GM12878 (cell line): Measurements from ENCODE around the gene GPR173. TPM values are rescaled to one million over a fixed set of nuclear protein-coding genes. Genes with fewer than 3 reads are reported as not detected.

Experiments
- ATAC-seq: fragments of 200-7000 bp; cut with Tn5 transposase; 3 replicates; pipeline ENCODE4 v1.9.1; 2020; ENCODE audit warnings: mild to moderate bottlenecking, moderate library complexity
- BruUV-seq: library from RNA; stranded (reverse); fragments of 400-500 nt; replicated peaks from 2 replicates; lab custom pipeline; 2021; lab: Mats Ljungman, UMichigan
- CTCF ChIA-PET: fragments of 300-600 bp; sonication (Branson Sonifier 250); formaldehyde crosslinking; extraction: SDS; loops from one replicate; lab custom pipeline; 2021; ENCODE audit warnings: inconsistent platforms; lab: Yijun Ruan, JAX
- POLR2A ChIA-PET: fragments of 350-600 bp; formaldehyde crosslinking; extraction: SDS; loops from one replicate; lab custom pipeline; 2021; ENCODE audit warnings: inconsistent platforms; lab: Charles Lee
- RAD21 ChIA-PET: fragments of 300-600 bp; sonication (Branson Sonifier 250); formaldehyde crosslinking; loops from one replicate; lab custom pipeline; 2023; ENCODE audit warnings: antibody characterized with exemption; ENCODE audit not compliant: unreplicated experiment; lab: Charles Lee
- SMC1A ChIA-PET: fragments of 300-600 bp; sonication (Branson Sonifier 250); formaldehyde crosslinking; loops from one replicate; lab custom pipeline; 2023; ENCODE audit not compliant: unreplicated experiment, uncharacterized antibody; lab: Charles Lee
- DNase-seq: peaks from one replicate; pipeline ENCODE4 v3.0.0-alpha.2; 2011; ENCODE audit warnings: low read depth, low spot score
- FAIRE-seq: peaks from 3 replicates; lab custom pipeline; 2011; peaks lifted over from hg19 to GRCh38; lab: Jason Lieb, UNC
- H2AFZ ChIP-seq: 2 replicates; pipeline ENCODE4 v1.6.0; 2011; ENCODE audit warnings: low read depth, low read length, control low read depth; ENCODE audit not compliant: control insufficient read depth
- H3K27ac ChIP-seq: 2 replicates; pipeline ENCODE4 v1.5.1; 2011; ENCODE audit warnings: control low read depth; ENCODE audit not compliant: control insufficient read depth, insufficient read depth
- H3K27me3 ChIP-seq, 2 experiments: replicated peaks in 1 of 2; 2 replicates each; pipeline versions ENCODE4 v1.6.0 to v1.6.1; 2011; ENCODE audit warnings: low read length in 1 of 2; ENCODE audit not compliant: control insufficient read depth in 2 of 2, insufficient read depth in 2 of 2
- H3K36me3 ChIP-seq, 2 experiments: 2 replicates each; pipeline ENCODE4 v1.5.1; 2011; ENCODE audit warnings: low read length in 1 of 2; ENCODE audit not compliant: control insufficient read depth in 2 of 2, insufficient read depth in 2 of 2
- H3K4me1 ChIP-seq: 2 replicates; pipeline ENCODE4 v1.6.1; 2011; ENCODE audit warnings: mild to moderate bottlenecking, low read length, moderate library complexity, mixed read lengths; ENCODE audit not compliant: control insufficient read depth, insufficient read depth
- H3K4me2 ChIP-seq: 2 replicates; pipeline ENCODE4 v1.6.0; 2011; ENCODE audit warnings: control low read depth; ENCODE audit not compliant: control insufficient read depth, insufficient read depth
- H3K4me3 ChIP-seq: fragments of 200-600 bp; sonication (generic); 2 replicates; pipeline ENCODE4 v1.5.1; 2016
- H3K79me2 ChIP-seq: 2 replicates; pipeline ENCODE4 v1.6.0; 2011; ENCODE audit warnings: low read length; ENCODE audit not compliant: control insufficient read depth, insufficient read depth
- H3K9ac ChIP-seq: 2 replicates; pipeline ENCODE4 v1.8.0; 2011; ENCODE audit warnings: low read length, control low read depth, mixed read lengths; ENCODE audit not compliant: control insufficient read depth, insufficient read depth
- H3K9me3 ChIP-seq: replicated peaks from 3 replicates; pipeline ENCODE4 v1.5.1; 2011; ENCODE audit warnings: mild to moderate bottlenecking, low read length; ENCODE audit not compliant: control insufficient read depth, insufficient read depth
- H4K20me1 ChIP-seq: 2 replicates; pipeline ENCODE4 v1.6.0; 2011; ENCODE audit not compliant: control insufficient read depth, insufficient read depth
- ATF7 ChIP-seq: fragments of 450-650 bp; IDR thresholded peaks from 2 replicates; pipeline ENCODE4 v1.6.1; 2016; ENCODE audit warnings: low read depth, mild to moderate bottlenecking
- CHD2 ChIP-seq: IDR thresholded peaks from 2 replicates; pipeline ENCODE4 v1.6.1; 2011; ENCODE audit warnings: low read depth, low read length, improper control_type of control experiment, borderline replicate concordance
- EED ChIP-seq: sonication (generic); IDR thresholded peaks from 2 replicates; pipeline ENCODE4 v1.6.1; 2016; ENCODE audit warnings: antibody characterized with exemption, low read depth
- NBN ChIP-seq: fragments of 450-650 bp; IDR thresholded peaks from 2 replicates; pipeline ENCODE4 v1.6.1; 2016
- NFXL1 ChIP-seq: fragments of 450-650 bp; IDR thresholded peaks from 2 replicates; pipeline ENCODE4 v1.6.1; 2017; ENCODE audit warnings: antibody characterized with exemption, mild to moderate bottlenecking, borderline replicate concordance
- NFYB ChIP-seq: IDR thresholded peaks from 2 replicates; pipeline ENCODE4 v1.6.1; 2011; ENCODE audit warnings: low read depth, mild to moderate bottlenecking, low read length, improper control_type of control experiment, moderate library complexity; ENCODE audit not compliant: insufficient read depth
- NRF1 ChIP-seq: conservative IDR thresholded peaks from 2 replicates; pipeline ENCODE4 v1.6.1; 2011; ENCODE audit warnings: mild to moderate bottlenecking, low read depth, low read length, improper control_type of control experiment
- PML ChIP-seq: IDR thresholded peaks from 2 replicates; pipeline ENCODE4 v1.6.1; 2012; ENCODE audit warnings: low read length, inconsistent platforms
- SIX5 ChIP-seq: IDR thresholded peaks from 2 replicates; pipeline ENCODE4 v1.6.1; 2011; ENCODE audit warnings: mild to moderate bottlenecking, low read depth, low read length, moderate library complexity; ENCODE audit not compliant: severe bottlenecking
- TBL1XR1 ChIP-seq: IDR thresholded peaks from 2 replicates; pipeline ENCODE4 v1.6.1; 2012; ENCODE audit warnings: low read depth, low read length, improper control_type of control experiment
- ZNF274 ChIP-seq: IDR thresholded peaks from one replicate; pipeline ENCODE4 v1.8.0; 2011; ENCODE audit not compliant: insufficient read length, insufficient read depth
- ZNF622 ChIP-seq: fragments of 450-650 bp; IDR thresholded peaks from 2 replicates; pipeline ENCODE4 v1.6.1; 2017; ENCODE audit warnings: mild to moderate bottlenecking, inconsistent platforms
- WGBS: methylation state at CpG from one replicate; pipeline ENCODE4 v1.1.6; 2016; ENCODE audit warnings: low lambda C conversion rate; ENCODE audit not compliant: insufficient replicate concordance, insufficient coverage; ENCODE audit errors: missing lambda C conversion rate; 5-methylcytosine and 5-hydroxymethylcytosine counted together
- in situ Hi-C: fragments of 300-500 bp; cut with MboI; formaldehyde crosslinking; loops from 9 replicates; pipeline ENCODE4 v1.14.3; 2018; ENCODE audit warnings: mixed read lengths
- intact Hi-C: fragments of 100-400 bp; cut with micrococcal nuclease; formaldehyde crosslinking; loops from one replicate; pipeline ENCODE4 v1.14.2; 2022; ENCODE audit not compliant: unreplicated experiment
- polyA plus RNA-seq, 11 experiments: library from polyadenylated mRNA; depleted of rRNA in 4 of 11; unstranded in 6 of 11; stranded (reverse) in 5 of 11; fragments of >200 nt; fragmentation: Nextera tagmentation in 4 of 11; fragmentation: Illumina TruSeq in 1 of 11; extraction: Ambion mirVana in 4 of 11; extraction: Trizol in 1 of 11; gene quantifications; 1 replicate in 1 of 11; 2 replicates in 10 of 11; pipeline versions ENCODE4 v1.2.1 to v1.2.3, GENCODE V29; 2011 to 2016; ENCODE audit warnings: inconsistent platforms in 2 of 11, missing spikeins in 2 of 11, low read depth in 1 of 11
- total RNA-seq, 4 experiments: library from RNA; depleted of rRNA in 3 of 4; stranded (reverse); fragments of >200 nt in 3 of 4; fragmentation: Illumina TruSeq in 1 of 4; extraction: Trizol in 1 of 4; gene quantifications; 2 replicates each; pipeline versions ENCODE4 v1.2.1 to v1.2.3, GENCODE V29; 2013 to 2021
- TF ChIP-seq, protein P1 (sequence below): fragments of 450-650 bp; IDR thresholded peaks from 2 replicates; pipeline ENCODE4 v1.6.1; 2014; ENCODE audit warnings: mild to moderate bottlenecking
- TF ChIP-seq, protein P2 (sequence below): fragments of 450-650 bp; formaldehyde crosslinking; IDR thresholded peaks from 2 replicates; pipeline ENCODE4 v1.4.0; 2020; ENCODE audit warnings: mild to moderate bottlenecking, moderate library complexity
- TF ChIP-seq, protein P3 (sequence below): fragments of 450-650 bp; formaldehyde crosslinking; IDR thresholded peaks from 2 replicates; pipeline ENCODE4 v1.4.0; 2022; ENCODE audit warnings: mild to moderate bottlenecking, moderate library complexity

Gene GPR173
- total and polyA plus RNA-seq, 10 of the 15 experiments (the other 5 are each of a cell fraction or from before 2014, with no cell fraction given): 0.04 to 0.24 (median 0.12) TPM; not detected in 4

DNA sequence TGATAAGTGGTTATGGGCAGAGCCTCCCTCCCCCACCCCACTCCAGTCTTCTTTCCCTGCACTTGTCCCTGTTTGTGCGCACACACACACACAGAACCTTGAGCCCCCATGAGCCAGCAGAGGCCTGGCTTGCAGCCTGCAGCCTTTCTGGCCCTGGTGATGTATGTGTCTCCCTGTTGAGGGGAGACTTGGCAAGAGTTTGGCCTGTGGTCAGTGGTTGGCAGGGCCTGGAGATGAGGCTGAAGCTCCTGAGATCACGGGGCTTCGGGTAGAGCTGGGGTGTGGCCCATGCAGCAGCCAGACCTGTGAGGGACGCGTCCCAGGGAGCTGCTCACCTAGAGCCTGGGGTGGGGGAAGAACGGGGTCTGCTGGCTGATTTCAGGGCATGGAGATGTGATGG is 2.3 kb downstream of the GPR173 start:
- Histone ChIP-seq H3K9me3 (no peaks in the 10 kb centered on the region), H2AFZ (no peak overlapping the region), H3K27me3 (no peaks in the 10 kb centered on the region), H3K4me2 (no peak overlapping the region), H4K20me1 (no peaks in the 10 kb centered on the region), H3K4me1 (no peaks in the 10 kb centered on the region), H3K27ac (no peak overlapping the region), H3K4me3 (no peak overlapping the region), H3K36me3 (no peaks in the 10 kb centered on the region), H3K79me2 (no peaks in the 10 kb centered on the region), H3K9ac (no peak overlapping the region)
- intact Hi-C loops (no loop called here), in situ Hi-C loops (no loop called here)
- CTCF ChIA-PET: no interaction called here
- no TSS peak for BruUV-seq
- DNase-seq (no peak), FAIRE-seq (no peak), ATAC-seq (no peak)
- SMC1A ChIA-PET: no interaction called here
- WGBS: 48% methylated on average over 6 of the region's 6 CpGs
- RAD21 ChIA-PET: no interaction called here
- TF ChIP-seq ZNF274 (no peak), ZNF622 (no peak), SIX5 (no peak), TBL1XR1 (no peak), ATF7 (no peak), CHD2 (no peak), NFYB (no peak), EED (no peak), NFXL1 (no peak), PML (no peak), NRF1 (no peak), NBN (no peak)
- TF ChIP-seq, protein P1, sequence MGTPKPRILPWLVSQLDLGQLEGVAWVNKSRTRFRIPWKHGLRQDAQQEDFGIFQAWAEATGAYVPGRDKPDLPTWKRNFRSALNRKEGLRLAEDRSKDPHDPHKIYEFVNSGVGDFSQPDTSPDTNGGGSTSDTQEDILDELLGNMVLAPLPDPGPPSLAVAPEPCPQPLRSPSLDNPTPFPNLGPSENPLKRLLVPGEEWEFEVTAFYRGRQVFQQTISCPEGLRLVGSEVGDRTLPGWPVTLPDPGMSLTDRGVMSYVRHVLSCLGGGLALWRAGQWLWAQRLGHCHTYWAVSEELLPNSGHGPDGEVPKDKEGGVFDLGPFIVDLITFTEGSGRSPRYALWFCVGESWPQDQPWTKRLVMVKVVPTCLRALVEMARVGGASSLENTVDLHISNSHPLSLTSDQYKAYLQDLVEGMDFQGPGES: no peak
- TF ChIP-seq, protein P2, sequence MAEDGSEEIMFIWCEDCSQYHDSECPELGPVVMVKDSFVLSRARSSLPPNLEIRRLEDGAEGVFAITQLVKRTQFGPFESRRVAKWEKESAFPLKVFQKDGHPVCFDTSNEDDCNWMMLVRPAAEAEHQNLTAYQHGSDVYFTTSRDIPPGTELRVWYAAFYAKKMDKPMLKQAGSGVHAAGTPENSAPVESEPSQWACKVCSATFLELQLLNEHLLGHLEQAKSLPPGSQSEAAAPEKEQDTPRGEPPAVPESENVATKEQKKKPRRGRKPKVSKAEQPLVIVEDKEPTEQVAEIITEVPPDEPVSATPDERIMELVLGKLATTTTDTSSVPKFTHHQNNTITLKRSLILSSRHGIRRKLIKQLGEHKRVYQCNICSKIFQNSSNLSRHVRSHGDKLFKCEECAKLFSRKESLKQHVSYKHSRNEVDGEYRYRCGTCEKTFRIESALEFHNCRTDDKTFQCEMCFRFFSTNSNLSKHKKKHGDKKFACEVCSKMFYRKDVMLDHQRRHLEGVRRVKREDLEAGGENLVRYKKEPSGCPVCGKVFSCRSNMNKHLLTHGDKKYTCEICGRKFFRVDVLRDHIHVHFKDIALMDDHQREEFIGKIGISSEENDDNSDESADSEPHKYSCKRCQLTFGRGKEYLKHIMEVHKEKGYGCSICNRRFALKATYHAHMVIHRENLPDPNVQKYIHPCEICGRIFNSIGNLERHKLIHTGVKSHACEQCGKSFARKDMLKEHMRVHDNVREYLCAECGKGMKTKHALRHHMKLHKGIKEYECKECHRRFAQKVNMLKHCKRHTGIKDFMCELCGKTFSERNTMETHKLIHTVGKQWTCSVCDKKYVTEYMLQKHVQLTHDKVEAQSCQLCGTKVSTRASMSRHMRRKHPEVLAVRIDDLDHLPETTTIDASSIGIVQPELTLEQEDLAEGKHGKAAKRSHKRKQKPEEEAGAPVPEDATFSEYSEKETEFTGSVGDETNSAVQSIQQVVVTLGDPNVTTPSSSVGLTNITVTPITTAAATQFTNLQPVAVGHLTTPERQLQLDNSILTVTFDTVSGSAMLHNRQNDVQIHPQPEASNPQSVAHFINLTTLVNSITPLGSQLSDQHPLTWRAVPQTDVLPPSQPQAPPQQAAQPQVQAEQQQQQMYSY (CRISPR knock-in tag): no peak
- TF ChIP-seq, protein P3, sequence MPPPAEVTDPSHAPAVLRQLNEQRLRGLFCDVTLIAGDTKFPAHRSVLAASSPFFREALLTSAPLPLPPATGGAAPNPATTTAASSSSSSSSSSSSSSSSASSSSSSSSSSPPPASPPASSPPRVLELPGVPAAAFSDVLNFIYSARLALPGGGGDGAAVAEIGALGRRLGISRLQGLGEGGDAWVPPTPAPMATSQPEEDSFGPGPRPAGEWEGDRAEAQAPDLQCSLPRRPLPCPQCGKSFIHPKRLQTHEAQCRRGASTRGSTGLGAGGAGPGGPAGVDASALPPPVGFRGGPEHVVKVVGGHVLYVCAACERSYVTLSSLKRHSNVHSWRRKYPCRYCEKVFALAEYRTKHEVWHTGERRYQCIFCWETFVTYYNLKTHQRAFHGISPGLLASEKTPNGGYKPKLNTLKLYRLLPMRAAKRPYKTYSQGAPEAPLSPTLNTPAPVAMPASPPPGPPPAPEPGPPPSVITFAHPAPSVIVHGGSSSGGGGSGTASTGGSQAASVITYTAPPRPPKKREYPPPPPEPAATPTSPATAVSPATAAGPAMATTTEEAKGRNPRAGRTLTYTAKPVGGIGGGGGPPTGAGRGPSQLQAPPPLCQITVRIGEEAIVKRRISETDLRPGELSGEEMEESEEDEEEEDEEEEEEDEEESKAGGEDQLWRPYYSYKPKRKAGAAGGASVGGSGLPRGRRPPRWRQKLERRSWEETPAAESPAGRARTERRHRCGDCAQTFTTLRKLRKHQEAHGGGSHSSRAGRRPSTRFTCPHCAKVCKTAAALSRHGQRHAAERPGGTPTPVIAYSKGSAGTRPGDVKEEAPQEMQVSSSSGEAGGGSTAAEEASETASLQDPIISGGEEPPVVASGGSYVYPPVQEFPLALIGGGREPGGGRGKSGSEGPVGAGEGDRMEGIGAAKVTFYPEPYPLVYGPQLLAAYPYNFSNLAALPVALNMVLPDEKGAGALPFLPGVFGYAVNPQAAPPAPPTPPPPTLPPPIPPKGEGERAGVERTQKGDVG (CRISPR knock-in tag): no peak
- POLR2A ChIA-PET: no interaction called here
